HL-60/S4 treated with retinoic acid at 250 ng/mL for 4 days and 3 days (cell line): ENCODE results near the gene DIP2A.
"Not testable (repeated sequence)": the region's sequence is repeated elsewhere in the genome, so short reads cannot be mapped to it uniquely, and the experiment has no call there.

Experiments
- in situ Hi-C: fragments of 300-500 bp; cut with MboI; formaldehyde crosslinking; loops from 2 replicates; pipeline ENCODE4 v1.7.0; 2022; ENCODE audit warnings: low sequenced_read_pairs

Gene DIP2A

DNA sequence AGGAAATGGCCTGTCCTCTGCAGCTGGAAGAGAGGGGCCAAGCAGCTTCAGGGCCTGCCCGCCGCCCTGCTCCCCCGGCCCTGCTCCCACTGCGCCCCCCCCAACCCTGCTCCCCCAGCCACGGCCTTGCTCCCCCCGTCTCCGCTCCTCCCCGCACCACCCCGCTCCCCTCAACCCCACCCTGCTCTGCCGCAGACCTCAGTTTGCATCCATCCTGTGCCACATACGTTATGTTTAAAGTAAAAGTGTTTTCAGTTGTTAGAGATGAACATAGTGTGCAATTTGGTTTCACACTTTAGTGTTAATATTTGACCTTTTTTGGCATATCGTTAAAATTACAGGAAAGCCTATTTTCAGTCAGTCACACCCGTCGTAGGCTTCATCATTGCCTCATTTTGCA, 34.1 kb upstream of the DIP2A start:
- in situ Hi-C loops, result no loop called here

DNA sequence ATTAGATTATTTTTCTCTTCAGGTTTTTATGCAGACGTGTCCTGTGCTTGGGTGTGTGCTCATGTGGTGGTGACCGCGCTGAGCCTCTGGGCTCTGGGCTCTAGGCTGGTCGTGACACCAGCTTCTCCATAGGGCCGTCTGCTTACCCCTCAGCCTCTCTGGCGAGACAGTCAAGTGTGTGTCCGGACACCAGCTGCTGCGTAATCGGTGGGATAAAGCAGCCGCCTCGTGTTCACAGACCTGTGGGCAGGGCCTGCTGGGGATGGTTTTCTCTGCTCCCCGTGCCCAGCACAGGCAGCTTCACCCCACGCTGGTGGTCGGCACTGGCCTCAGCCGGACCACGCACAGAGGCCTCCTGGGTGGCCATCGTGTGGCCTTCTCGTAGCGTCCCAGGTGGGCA, 33.6 kb upstream of the DIP2A start:
- in situ Hi-C loops, result no loop called here

DNA sequence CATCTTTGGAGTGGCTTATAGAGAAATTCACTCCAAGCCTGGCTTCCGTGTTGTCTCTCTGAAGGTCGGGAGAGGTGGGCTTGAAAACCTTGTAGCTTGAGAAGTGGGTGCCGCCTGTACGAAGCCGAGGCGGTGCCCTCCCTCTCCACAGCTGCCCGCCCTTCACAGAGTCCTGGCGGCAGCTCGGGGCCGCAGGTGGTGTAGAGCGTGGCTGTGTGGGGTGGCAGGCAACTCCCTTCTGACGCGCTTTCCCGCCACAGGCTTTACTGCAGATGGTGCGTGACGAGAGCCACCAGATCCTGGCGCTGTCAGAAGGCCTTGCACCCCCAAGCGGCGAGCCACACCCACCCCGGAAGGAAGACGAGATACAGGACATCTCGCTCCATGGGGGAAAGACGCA, 33.1 kb upstream of the DIP2A start:
- in situ Hi-C loops, result no loop called here

DNA sequence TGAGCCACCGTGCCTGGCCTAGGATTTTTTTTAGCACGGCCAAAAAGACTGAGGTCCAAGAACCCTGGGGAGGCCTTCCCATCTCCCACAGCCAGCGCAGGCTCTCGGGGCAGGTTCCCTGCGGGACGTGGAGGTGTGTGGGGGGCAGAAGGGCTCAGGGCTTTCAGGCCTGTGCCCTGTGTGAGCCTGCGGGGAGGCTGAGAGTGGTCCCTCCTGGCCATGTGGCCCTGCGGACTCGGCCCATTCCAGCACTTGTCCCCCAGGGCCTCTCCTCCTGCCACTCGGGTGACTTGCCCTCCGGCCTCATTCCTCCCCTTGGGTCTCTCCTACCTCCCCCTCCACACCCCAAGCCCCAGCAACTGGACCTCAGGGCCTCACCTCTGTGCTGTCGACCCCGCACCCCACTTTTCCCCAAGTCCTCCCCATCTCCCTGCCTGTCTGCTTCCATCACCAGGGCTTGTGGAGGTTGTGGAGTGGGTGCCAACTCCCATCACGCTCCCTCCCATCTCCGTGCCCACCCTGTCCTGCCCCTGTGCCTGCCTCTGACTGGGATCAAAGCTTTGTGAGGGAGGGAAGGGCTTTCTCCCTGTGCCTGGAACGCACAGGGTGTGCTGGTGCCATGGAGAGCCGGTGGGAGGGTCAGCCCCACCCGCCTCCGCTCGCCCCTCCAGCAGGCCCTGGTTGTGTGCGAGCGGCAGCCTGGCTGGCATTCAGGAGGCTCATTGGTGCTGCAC, 32.2 kb upstream of the DIP2A start:
- in situ Hi-C loops, result no loop called here

DNA sequence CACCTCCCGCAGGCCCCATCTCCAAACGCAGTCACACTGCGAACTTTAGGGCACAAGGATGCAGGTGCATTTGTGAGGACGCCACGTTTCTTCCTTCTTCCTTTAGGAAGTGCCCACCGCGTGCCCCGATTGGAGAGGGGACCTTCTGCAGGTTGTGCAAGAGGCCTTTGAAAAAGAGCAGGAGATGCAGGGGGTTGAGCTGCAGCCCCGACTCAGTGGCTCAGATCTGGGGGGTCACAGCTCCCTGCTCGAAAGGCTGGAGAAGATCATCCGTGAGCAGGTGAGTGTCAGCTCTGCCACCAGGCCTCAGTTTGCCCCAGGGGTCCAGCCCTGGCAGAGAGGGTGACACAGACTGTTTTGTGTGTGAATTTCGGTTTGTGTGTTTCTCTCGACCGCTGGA, 31.2 kb upstream of the DIP2A start:
- in situ Hi-C loops, result no loop called here

DNA sequence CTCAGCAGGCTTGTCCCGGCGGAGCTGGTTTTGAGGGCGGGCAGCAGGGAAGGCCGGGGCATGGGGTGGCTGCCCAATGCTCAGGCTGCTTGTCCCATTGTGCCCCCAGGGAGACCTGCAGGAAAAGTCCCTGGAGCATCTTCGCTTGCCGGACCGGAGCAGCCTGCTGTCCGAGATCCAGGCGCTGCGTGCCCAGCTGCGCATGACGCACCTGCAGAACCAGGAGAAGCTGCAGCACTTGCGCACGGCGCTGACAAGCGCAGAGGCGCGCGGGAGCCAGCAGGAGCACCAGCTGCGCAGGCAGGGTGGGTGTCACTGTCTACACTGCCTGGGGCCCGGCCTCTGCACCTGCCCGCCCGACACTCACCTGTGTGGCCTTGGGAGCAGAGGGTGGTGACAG, 30.4 kb upstream of the DIP2A start:
- in situ Hi-C loops, result no loop called here

DNA sequence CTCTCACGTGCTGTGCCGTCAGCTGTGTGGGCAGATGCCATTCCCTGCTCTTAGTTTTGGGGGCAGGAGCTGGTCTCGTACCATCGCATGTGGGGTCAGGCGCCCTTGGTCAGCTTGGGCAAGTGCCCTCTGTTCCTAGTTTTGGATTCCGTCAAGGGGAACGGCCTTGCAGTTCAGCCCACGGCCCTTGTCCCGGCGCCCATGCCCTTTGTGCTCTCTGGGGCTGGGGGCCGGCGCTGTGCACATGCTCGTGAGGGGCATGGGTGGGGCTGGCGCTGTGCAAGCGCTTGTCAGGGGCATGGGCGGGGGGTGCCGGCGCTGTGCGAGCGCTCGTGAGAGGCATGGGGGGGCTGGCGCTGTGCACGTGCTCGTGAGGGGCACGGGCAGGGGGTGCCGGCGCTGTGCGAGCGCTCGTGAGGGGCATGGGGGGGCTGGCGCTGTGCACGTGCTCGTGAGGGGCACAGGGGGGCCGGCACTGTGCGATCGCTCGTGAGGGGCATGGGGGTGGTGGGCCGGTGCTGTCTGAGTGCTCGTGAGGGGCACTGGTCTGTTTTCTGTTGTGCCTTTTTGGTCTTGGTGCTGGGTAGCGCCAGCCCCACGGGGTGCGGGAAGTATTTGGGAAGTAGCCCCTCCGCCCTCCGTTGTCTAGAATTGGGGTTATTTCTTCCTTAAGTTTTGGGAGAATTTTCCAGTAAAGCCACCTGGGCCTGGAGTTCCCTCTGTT, 29.5 kb upstream of the DIP2A start:
- in situ Hi-C loops, result no loop called here

DNA sequence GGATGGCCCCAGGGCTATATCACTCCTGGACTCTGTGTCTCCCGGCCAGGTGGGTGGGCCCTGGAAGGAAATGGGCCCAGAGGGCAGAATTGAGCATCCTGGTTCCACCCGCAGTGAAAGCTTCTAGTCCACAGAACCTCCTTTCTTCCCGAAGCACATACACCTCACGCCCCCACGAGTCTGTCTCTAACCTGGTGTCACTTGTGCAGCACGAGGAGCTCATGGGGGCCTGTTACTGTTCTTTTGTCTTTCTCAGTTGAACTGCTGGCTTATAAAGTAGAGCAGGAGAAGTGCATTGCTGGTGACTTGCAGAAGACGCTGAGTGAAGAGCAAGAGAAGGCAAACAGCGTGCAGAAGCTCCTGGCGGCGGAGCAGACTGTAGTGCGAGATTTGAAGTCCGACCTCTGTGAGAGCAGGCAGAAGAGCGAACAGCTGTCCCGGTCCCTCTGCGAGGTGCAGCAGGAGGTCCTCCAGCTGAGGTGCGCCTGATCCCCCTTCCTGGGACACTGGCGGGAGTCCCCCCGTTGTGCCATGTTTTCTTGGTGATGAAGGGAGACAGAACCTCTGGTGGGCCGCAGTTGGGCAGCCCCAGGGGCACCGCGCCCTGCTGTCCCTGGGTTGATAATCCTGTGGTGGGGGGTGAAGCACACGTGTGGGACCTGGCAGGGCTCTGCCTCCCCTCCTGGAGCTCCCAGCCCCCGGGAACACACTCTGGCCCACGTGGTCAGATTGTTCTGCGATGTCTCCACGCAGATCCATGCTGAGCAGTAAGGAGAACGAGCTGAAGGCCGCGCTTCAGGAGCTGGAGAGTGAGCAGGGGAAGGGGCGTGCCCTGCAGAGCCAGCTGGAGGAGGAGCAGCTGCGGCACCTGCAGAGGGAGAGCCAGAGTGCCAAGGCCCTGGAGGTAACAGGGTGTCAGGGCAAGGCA, 28.7 kb upstream of the DIP2A start:
- in situ Hi-C loops, result no loop called here

DNA sequence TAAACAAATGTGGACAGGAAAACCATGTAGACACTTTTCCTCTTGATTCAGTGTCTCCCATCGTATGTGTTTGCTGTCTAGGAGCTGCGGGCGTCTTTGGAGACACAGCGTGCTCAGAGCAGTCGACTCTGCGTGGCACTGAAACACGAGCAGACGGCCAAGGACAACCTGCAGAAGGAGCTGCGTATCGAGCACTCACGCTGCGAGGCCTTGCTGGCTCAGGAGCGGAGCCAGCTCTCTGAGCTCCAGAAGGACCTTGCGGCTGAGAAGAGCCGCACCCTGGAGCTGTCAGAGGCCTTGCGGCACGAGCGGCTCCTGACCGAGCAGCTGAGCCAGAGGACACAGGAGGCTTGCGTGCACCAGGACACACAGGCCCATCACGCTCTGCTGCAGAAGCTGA, 27.2 kb upstream of the DIP2A start:
- in situ Hi-C loops, result no loop called here

DNA sequence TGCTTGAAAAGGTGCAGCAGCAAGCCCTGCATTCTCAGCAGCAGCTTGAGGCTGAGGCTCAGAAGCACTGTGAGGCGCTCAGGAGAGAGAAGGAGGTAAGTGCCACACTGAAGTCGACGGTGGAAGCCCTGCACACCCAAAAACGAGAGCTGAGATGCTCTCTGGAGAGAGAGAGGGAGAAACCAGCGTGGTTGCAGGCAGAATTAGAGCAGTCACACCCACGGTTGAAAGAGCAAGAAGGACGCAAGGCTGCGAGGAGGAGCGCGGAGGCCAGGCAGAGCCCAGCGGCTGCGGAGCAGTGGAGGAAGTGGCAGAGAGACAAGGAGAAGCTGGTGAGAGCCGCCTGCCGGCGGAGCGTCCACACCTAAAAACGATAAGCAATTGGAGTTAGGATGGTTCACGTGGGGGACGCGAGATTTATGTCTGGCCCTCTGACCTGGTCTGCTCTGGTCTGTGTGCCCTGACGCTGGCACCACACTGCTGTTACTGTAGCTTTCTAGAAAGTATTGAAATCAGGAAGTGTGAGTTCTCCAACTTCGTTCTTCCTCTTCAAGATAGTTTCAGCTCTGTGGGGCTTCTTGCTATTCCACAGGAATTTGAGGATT, 26.7 kb upstream of the DIP2A start:
- in situ Hi-C loops, result no loop called here

DNA sequence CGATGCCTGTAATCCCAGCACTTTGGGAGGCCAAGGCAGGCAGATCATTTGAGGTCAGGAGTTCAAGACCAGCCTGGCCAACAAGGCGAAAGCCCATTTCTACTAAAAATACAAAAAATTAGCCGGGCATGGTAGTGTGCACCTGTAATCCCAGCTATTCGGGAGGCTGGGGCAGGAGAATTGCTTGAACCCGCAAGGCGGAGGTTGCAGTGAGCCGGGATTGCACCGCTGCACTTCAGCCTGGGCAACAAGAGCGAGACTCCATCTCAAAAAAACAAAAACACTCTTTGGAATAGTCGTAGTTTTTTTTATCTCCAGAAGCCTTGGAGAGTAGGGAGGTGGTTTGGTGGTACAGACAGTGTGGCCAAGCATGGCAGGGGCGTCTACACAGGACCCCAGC, 25.6 kb upstream of the DIP2A start:
- in situ Hi-C loops, result not testable (repeated sequence)

DNA sequence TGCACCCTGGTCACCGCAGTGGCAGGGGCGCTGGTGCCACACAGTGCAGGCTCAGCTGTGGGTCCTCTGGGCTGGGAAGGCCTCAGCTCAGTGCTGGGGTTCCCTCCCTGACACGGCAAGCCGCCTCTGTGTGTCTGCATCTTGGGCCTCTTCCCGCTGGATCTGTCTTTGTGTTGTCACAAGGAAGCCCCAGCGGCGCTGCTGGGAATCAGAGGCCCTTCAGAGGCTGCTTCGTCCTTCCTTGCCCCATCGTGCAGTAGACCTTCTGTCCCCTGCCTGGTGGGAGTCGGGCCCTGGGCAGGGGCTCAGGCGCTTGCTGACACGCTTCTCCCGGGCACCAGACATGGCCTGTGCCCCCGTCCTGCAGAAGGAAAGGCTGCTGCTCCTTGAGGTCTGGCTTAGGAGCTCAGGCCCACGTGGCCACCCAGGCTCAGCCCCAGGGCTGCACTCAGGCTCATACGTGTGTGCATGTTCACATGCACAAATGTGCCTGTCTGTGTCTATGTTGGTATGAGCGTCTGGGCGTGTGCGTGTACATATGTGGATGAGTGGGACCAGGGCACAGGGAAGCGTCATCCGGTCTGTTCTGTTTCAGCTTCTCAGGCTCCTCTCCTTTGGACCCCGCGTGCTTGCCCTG, 24.3 kb upstream of the DIP2A start:
- in situ Hi-C loops, result no loop called here

DNA sequence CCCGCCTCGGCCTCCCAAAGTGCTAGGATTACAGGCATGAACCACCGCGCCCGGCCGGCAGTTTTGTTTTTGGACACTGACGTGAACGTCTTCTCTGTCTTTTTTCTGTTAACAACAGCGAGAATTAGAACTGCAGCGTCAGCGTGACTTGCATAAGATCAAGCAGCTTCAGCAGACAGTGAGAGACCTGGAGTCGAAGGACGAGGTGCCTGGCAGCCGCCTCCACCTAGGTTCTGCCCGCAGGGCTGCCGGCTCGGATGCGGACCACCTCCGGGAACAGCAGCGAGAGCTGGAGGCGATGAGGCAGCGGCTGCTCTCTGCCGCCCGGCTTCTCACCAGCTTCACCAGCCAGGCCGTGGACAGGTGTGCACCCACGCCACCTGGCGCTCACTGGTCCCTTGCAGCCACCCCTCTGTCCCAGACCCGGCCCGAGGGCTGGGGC, 22.9 kb upstream of the DIP2A start:
- in situ Hi-C loops, result no loop called here

DNA sequence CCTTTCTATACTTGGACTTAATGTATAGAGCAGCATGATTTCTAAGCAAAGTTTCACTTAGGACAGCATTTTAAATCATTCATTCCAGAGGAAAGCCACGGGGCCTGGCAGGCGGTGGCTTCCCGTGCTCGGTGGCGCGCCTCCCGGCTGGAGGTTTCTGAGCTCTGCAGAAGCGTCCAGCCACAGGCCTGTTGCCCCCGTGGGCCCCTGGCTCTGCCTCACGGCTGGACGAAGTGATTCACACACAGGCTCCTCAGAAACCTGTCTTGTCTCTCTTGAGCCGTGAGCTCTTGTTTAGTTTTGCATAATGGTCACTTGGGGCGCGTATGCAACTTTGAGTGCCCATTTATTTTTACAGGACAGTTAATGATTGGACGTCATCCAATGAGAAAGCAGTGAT, 22.1 kb upstream of the DIP2A start:
- in situ Hi-C loops, result no loop called here

DNA sequence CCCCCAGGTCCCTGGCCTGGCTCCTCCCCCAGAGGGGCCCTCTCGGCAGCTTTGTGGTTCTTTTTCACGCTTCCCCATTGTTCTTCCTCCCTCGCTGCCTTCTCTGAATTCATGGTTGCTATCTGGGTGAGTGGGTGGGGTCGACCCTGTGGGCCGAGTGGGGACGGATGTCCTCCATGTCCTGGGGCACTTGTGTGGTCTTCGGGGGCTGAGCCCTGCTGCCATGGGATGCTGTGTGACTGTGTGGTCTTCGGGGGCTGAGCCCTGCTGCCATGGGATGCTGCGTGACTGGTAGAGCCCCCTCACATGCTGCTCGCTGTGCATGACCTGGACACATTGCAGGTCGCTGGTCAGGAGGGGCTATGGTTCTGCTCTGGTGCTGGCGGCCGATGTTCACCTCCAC, 21.6 kb upstream of the DIP2A start:
- in situ Hi-C loops, result no loop called here

DNA sequence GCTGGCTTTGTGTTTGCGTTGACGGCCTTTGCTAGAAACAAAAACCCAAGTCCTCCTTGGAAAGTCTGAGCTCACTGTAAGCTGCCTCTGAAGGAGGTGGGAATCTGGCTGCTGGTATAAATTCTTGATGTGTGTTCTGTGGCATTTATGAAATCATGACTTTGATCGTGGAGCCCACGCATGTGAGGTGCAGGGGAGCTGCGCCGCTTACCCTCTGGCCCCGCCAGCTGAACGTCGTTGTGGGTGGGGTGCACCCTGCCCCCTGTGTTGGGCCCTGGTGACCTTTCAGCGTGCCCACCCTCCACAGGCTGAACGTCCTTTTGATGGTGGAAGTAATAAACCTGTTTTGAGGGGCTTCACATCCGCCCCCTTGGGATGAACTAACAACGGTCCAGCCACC, 21.2 kb upstream of the DIP2A start:
- in situ Hi-C loops, result no loop called here

DNA sequence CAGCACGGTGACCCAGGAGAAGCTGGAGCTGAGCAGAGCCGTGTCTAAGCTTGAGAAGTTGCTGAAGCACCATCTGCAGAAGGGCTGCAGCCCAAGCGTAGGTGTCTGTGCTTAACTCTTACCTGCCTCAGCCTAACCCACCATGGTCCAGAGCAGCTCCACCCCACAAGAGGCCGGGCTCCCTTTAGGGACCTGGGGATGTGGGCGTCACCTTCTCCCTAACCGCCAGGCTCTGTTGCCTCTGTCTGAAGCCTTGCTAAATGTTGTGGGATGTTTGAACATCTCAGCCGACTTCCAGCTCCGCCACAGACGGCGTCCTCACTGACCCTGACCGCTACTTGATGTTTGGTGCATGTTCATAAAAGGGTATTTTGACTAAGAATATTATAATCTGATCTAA, 20.4 kb upstream of the DIP2A start:
- in situ Hi-C loops, result no loop called here

DNA sequence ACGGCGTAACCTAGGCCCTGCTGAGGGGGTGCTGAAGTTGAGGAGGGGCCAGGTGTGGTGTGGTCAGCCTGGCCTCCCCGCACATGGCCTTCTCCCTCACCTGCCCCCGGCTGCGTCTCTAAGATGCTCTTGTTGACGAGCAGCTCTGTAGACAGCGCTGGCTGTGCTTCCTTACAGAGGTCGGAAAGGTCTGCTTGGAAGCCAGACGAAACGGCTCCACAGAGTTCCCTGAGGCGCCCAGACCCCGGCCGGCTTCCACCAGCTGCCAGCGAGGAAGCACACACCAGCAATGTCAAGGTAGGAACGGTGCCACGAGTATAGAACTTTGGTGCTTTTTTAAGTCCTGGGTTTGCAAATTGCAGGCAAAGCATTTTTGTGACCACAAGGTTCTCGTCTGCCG, 18.8 kb upstream of the DIP2A start:
- in situ Hi-C loops, result no loop called here

DNA sequence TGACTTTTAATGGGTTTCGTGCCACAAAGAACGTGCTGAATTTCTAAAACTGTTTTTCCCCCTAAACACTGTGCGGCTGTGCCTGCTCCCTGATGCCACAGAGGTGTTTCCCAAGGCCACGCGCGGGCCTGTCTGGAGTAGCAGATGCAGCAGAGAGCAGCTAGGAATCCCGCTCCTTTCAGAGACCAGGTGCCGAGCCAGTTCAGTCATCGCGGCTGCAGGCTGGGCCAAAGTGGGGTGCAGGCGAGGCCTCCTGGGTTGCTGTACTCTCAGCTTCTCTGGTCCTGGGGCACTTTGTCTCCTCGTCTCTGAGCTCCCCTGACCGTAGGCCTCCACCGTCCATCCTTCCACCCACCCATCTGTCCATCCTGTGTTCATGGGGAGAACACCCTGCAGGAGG, 17.4 kb upstream of the DIP2A start:
- in situ Hi-C loops, result no loop called here

DNA sequence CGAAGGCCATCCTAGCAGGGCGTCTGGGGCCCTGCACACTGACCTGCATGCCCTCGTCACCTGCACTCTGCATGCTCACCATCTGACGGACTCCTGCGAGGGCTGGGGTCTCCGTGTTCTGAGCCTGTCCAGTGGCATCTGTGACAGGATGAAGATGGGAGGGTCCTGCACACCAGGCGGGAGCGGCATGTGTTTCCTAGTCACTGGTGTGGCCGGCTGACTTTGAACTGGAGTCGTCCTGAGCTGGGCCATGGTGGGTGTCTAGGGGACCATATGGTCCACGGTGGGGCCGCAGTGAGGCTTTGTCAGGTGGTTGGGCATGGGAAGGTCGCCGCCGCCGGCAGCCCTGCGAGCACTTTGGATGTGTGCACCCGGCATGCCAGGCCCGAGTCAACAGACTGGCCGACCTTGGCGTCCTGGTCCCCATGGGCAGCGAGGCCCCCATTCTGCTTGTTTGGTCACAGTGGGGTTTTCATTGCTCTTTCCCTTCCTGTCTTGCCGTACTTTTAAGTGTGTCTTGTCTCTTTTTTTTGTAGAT, 16.7 kb upstream of the DIP2A start:
- in situ Hi-C loops, result no loop called here
